GM18909 (cell line): Measurements from ENCODE around the gene CSNK1D.
"Not testable (repeated sequence)": the region's sequence is repeated elsewhere in the genome, so short reads cannot be mapped to it uniquely, and the experiment has no call there.

Experiments
- ATAC-seq: cut with Tn5 transposase; IDR thresholded peaks from one replicate; pipeline ENCODE4 v1.9.1; 2021; ENCODE audit warnings: mild to moderate bottlenecking; ENCODE audit not compliant: unreplicated experiment, poor library complexity

CSNK1D gene

GRCh38 chr17:82199496-82199895 is 74.0 kb downstream of the CSNK1D start:
- no peak for ATAC-seq

GRCh38 chr17:82198092-82198491 is 75.4 kb downstream of the CSNK1D start:
- no peak for ATAC-seq

DNA sequence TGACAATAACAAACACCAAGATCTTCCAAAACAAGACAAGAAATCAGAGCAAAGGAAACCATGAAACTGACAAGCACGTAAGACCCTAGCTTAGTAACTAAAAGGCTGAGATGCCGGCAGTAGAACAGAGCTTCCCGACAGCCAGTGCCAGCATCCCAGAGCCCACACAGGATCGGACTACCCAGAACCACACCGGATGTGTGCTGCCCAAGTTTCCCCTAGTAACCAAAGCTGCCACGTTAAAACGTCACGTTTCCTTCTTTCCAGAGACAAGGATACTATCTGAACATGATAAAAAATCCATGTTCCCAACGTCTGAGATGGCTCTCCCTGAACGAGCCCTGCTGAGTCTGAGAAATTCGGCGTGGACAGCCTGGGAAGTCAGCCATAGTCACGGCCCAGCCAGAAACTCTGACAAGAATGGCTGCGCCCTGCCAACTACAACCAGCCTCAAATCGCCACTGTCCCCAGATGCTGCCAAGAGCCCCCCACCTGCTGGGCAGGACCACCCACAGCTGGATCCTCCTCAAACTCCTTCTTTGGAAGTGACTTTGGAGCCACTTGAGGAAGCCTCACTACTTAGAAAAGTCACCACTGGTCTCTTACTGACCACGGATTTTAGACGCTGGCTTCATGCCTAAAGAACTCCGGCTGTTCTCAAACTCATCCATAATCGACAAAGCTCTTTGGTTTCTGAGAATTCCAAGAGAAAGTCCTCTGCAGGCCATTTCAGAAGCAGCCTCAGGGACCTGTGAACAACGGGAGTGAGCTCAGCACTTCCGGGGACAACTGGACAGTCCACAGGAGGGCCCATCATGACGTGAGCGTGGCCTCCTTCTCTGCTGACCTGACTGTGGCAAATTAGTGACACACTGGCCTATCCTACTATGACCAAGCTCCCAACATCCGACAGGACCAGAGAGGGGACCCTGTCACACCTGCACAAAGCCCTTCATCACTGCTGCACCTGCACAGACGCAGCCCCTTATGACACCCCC is 77.5 kb downstream of the CSNK1D start:
- ATAC-seq = no peak

DNA sequence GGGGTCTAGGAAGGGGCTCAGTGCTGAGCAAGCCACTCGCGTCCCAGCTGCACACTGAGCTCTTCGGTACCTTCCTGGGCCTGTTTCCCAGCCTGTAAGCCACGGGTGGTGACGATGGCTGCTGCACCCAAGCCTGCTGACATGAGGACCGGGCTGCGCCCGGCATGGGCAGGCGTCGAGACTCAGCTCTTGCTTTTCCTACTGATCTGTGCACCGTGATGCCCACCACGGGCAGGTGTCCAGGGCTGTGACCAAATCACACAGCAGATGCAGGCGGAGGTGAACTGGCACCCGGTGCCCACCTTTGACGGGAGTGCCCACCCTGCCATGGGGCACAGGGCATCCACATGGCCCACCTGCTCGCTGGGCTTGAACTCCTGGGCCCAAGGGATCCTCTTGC is 78.7 kb downstream of the CSNK1D start:
- ATAC-seq = no peak

DNA sequence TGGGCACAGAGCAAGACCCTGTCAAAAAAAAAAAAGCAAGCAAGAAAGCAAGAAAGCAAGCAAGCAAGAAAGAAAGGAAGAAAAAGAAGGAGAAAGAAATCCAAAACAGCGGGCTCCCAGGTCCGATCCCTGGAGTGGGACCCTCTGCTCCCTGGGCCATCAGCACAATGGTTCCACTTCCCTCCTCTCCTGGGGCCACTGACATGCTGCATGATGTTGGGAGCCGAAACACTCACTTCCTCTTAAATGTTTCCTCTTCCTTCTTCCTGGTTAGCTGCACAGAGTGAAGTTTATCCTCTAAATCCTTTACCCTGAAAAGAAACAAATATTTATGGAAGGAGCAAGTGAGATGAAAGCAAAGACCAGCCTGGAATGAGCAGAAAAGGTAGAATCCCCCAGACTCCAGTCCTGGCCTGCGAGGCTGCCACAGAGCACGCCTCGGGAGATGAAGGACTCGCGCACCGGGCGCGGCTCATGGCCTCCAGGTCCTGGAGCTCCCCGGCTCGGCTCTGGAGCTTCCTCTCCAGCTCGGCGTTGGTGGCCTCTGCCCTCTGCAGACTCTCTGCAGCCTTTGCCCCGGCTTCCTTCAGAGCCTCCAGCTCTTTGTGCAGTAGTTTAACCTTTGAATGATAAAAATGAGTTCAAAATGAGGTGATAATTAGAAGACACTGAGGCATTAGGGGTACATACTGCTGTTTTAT is 79.8 kb downstream of the CSNK1D start:
- ATAC-seq = no peak

GRCh38 chr17:82193050-82193449 is 80.5 kb downstream of the CSNK1D start:
- ATAC-seq = not testable (repeated sequence)
